IPS-NIHi7 (cell line): ENCODE results near the gene ZNF141.
"Not testable (repeated sequence)": the region's sequence is repeated elsewhere in the genome, so short reads cannot be mapped to it uniquely, and the experiment has no call there.

ENCODE experiments used
- DNase-seq: peaks from one replicate; pipeline ENCODE4 v3.0.0; 2012; ENCODE audit warnings: mixed read lengths; ENCODE audit errors: extremely low spot score

Gene ZNF141

GRCh38 chr4:385934-386707, 48.5 kb downstream of the ZNF141 start:
- DNase-seq: peak; percentile 40

GRCh38 chr4:386708-387105, 49.1 kb downstream of the ZNF141 start:
- no peak for DNase-seq

- DNase-seq: no peak
These were observed 66.4 kb downstream of the ZNF141 start for GRCh38 chr4:404006-404405.

GRCh38 chr4:408321-408720, 70.7 kb downstream of the ZNF141 start:
- not testable (repeated sequence) for DNase-seq

GRCh38 chr4:422587-422986, 85.0 kb downstream of the ZNF141 start:
- no peak for DNase-seq
